Lower leg skin (tissue), 3 donors: Measurements from ENCODE around the gene PTGDR2.

Experiments
- CTCF ChIP-seq, 3 donors: fragments of 450-650 bp; IDR thresholded peaks; one replicate each; pipeline ENCODE4 v1.5.1; 2016; ENCODE audit warnings: antibody characterized with exemption in 3 of 3, mild to moderate bottlenecking in 3 of 3, moderate library complexity in 2 of 3
- POLR2A ChIP-seq, 2 donors: fragments of 450-650 bp; IDR thresholded peaks; one replicate each; pipeline ENCODE4 v1.6.1; 2016 to 2017; ENCODE audit warnings: antibody characterized with exemption in 2 of 2, mild to moderate bottlenecking in 1 of 2, moderate library complexity in 1 of 2

- TF ChIP-seq CTCF (IDR thresholded peaks at IDR 0.05) (no peak), POLR2A (IDR thresholded peaks at IDR 0.05) (no peak)
Observed at GRCh38 chr11:60854140-60854846, 1.5 kb downstream of the PTGDR2 start.
